Measurements from ENCODE around the gene INPP4B.

DNA sequence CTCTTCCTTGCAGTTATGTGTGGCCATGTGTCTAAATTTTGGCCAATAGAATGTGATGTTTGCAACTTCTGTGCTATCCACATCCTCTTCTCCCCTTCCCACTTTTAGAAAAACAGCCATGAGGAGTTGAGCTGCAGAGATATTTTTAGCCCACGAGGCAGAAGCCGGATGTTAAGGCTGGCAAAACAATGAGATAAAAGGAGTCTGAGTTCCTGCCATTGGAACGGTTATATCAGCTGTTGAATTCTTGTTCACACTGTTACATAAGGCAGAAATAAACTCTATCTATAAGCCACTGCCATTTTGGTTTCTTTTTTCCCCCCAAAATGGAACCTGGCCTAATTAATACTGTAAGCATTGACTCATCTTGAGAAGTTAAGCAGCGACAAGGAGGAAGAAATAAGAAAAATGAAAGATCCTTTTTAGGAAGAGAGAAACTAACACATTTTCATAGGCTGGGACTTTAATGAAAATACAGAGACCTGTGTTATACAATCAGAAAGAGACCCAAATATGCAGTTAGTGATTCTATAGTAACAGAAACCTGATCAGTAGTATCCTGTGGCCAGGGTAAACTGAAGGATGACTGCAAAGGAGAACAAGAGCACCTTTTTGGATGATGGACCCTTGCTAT lies 200.5 kb downstream of the INPP4B start:
- TF ChIP-seq, protein P1, sequence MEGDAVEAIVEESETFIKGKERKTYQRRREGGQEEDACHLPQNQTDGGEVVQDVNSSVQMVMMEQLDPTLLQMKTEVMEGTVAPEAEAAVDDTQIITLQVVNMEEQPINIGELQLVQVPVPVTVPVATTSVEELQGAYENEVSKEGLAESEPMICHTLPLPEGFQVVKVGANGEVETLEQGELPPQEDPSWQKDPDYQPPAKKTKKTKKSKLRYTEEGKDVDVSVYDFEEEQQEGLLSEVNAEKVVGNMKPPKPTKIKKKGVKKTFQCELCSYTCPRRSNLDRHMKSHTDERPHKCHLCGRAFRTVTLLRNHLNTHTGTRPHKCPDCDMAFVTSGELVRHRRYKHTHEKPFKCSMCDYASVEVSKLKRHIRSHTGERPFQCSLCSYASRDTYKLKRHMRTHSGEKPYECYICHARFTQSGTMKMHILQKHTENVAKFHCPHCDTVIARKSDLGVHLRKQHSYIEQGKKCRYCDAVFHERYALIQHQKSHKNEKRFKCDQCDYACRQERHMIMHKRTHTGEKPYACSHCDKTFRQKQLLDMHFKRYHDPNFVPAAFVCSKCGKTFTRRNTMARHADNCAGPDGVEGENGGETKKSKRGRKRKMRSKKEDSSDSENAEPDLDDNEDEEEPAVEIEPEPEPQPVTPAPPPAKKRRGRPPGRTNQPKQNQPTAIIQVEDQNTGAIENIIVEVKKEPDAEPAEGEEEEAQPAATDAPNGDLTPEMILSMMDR (IDR thresholded peaks at IDR 0.05), result no peak
- TF ChIP-seq POLR2A (IDR thresholded peaks at IDR 0.05), result no peak

Measured in Peyer's patch (tissue), 4 donors.